Measurements from ENCODE around the gene PRDM16.

GRCh38 chr1:3207217-3207848, 138.3 kb downstream of the PRDM16 start:
- TF ChIP-seq CTCF (IDR thresholded peaks at IDR 0.05) (no peak), POLR2A (IDR thresholded peaks at IDR 0.05) (no peak), POLR2AphosphoS5 (IDR thresholded peaks at IDR 0.05) (no peak)
